Thyroid gland (tissue), 4 donors: ENCODE results near the gene CSNK2A3. TPM values are rescaled to one million over a fixed set of nuclear protein-coding genes. Genes with fewer than 3 reads are reported as not detected.
A peak's percentile ranks its signal among the peaks of the same experiment; 100 is the strongest.

Experiments used
- DNase-seq, 2 donors: peaks; one replicate each; pipeline ENCODE4 v3.0.0-alpha.2; 2019
- H3K27ac ChIP-seq, 3 donors: fragments of 200-600 bp; sonication (generic); 1 replicate in 2 of 3; 2 replicates in 1 of 3; pipeline ENCODE4 v1.5.1; 2016 to 2019; ENCODE audit warnings: mild to moderate bottlenecking in 1 of 3, moderate library complexity in 1 of 3
- H3K27me3 ChIP-seq: fragments of 200-600 bp; sonication (generic); one replicate; pipeline ENCODE4 v1.5.1; 2019
- H3K36me3 ChIP-seq, 2 donors: fragments of 200-600 bp; sonication (generic); one replicate each; pipeline ENCODE4 v1.5.1; 2016 to 2019
- H3K4me1 ChIP-seq, 2 donors: fragments of 200-600 bp; sonication (generic); one replicate each; pipeline ENCODE4 v1.5.1; 2017 to 2019
- H3K4me3 ChIP-seq, 3 donors: fragments of 200-600 bp; sonication (generic); replicated peaks in 1 of 3; 1 replicate in 2 of 3; 2 replicates in 1 of 3; pipeline ENCODE4 v1.5.1; 2016; ENCODE audit warnings: mild to moderate bottlenecking in 1 of 3
- H3K9me3 ChIP-seq: fragments of 200-600 bp; sonication (generic); one replicate; pipeline ENCODE4 v1.5.1; 2017
- CTCF ChIP-seq, 6 experiments: fragments of 200-600 bp in 3 of 6; fragments of 450-650 bp in 3 of 6; sonication (generic) in 3 of 6; IDR thresholded peaks; one replicate each; pipeline ENCODE4 v1.5.1; 2016 to 2019; ENCODE audit warnings: antibody characterized with exemption in 6 of 6, mild to moderate bottlenecking in 2 of 6, inconsistent platforms in 1 of 6, moderate library complexity in 1 of 6
- POLR2A ChIP-seq, 2 donors: fragments of 450-650 bp; IDR thresholded peaks; one replicate each; pipeline ENCODE4 v1.6.1; 2017; ENCODE audit warnings: antibody characterized with exemption in 2 of 2, mild to moderate bottlenecking in 2 of 2, moderate library complexity in 1 of 2
- WGBS, 2 donors: methylation state at CpG; one replicate each; pipeline ENCODE4 v1.1.5; 2017; 5-methylcytosine and 5-hydroxymethylcytosine counted together
- intact Hi-C: fragments of 100-400 bp; cut with DNase I; formaldehyde crosslinking; loops from one replicate; pipeline ENCODE4 v1.15.1; 2023
- total RNA-seq, 4 donors: library from RNA; depleted of rRNA; stranded (reverse); fragments of >200 nt; gene quantifications; one replicate each; pipeline ENCODE4 v1.2.3, GENCODE V29; 2016

The CSNK2A3 gene
- total RNA-seq, 4 donors from 2014 or later = 2.8 to 9.5 (median 3.8) TPM

DNA sequence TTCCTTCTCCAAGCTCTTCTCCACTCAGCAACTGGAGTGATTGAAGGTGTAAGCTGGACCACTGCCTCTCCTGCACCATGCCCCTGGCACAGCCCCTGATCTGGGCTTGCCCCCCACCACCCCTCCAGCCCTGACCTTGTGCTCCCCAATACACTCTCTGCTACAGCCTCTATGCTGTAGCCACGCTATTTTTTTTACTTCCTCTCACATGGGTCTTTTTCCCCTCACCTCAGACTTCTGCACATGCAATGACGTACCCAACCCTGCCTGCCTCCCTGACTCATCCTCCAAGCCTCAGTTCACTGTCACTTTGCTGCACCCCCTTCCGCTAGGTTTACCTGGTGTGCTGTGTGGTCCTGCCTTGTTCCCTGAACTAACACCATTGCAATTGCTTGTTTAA is 9.0 kb downstream of the CSNK2A3 start:
- no peak overlapping the region for H3K27ac ChIP-seq
- H3K36me3 ChIP-seq = no peaks in the 10 kb centered on the region
- H3K9me3 ChIP-seq = no peaks in the 10 kb centered on the region
- TF ChIP-seq POLR2A (IDR thresholded peaks at IDR 0.05) (no peak), CTCF (IDR thresholded peaks at IDR 0.05) (no peak)
- no peak overlapping the region for H3K4me3 ChIP-seq
- WGBS, 2 donors = 74 to 81% methylated on average over 3 of the region's 3 CpGs
- DNase-seq = no peak
- intact Hi-C loops = no loop called here
- H3K4me1 ChIP-seq = peaks cover 8 to 10% of the 10 kb centered on the region in 2 donors
- H3K27me3 ChIP-seq = no peaks in the 10 kb centered on the region

- H3K4me1 ChIP-seq = peaks cover 3 to 5% of the 10 kb centered on the region in 2 donors
- no peak for TF ChIP-seq POLR2A (IDR thresholded peaks at IDR 0.05)
- no peak for TF ChIP-seq CTCF (IDR thresholded peaks at IDR 0.05)
- H3K27ac ChIP-seq = no peak overlapping the region
- no peaks in the 10 kb centered on the region for H3K9me3 ChIP-seq
- DNase-seq = no peak
- intact Hi-C loops = no loop called here
- no peak overlapping the region for H3K4me3 ChIP-seq
- 88 to 100% methylated on average over 1 of the region's 1 CpG for WGBS, 2 donors
- H3K27me3 ChIP-seq = no peaks in the 10 kb centered on the region
- peaks cover 0 to 5% of the 10 kb centered on the region in 2 donors for H3K36me3 ChIP-seq
Measured at GRCh38 chr11:11338304-11338703, 14.7 kb downstream of the CSNK2A3 start.

DNA sequence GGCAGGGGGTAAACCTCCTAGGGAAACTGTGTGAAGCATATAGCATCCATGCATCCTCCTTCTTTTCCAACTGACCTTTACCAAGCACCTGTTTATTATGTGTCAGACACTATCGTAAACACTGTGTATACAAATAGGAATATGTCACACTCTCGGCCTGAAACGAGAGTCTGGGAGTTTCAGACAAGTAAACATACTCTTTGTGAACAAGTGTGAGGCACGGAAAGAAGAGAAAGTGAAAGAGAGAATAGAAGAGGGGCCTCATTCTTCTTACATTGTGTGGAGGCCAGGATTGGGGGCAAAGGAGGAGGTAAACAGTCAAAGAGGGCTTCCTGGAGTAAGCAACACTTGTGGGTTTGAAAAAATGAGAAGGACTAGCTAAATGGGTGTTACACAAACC is 16.4 kb downstream of the CSNK2A3 start:
- intact Hi-C loops = no loop called here
- H3K27ac ChIP-seq = no peak overlapping the region
- no peak for DNase-seq
- no peak overlapping the region for H3K4me3 ChIP-seq
- peaks cover 9 to 14% of the 10 kb centered on the region in 2 donors for H3K36me3 ChIP-seq
- H3K9me3 ChIP-seq = no peaks in the 10 kb centered on the region
- WGBS, 2 donors = 86 to 94% methylated on average over 4 of the region's 4 CpGs
- no peaks in the 10 kb centered on the region for H3K27me3 ChIP-seq
- TF ChIP-seq POLR2A (IDR thresholded peaks at IDR 0.05) = no peak
- no peak for TF ChIP-seq CTCF (IDR thresholded peaks at IDR 0.05)
- H3K4me1 ChIP-seq = peaks cover 3 to 5% of the 10 kb centered on the region in 2 donors

GRCh38 chr11:11335043-11335442 is 18.0 kb downstream of the CSNK2A3 start:
- intact Hi-C loops = no loop called here
- H3K4me1 ChIP-seq = peaks cover 3 to 5% of the 10 kb centered on the region in 2 donors
- H3K27me3 ChIP-seq = no peaks in the 10 kb centered on the region
- no peak overlapping the region for H3K27ac ChIP-seq
- TF ChIP-seq CTCF (IDR thresholded peaks at IDR 0.05) = no peak
- TF ChIP-seq POLR2A (IDR thresholded peaks at IDR 0.05) = no peak
- H3K36me3 ChIP-seq = peaks cover 16 to 27% of the 10 kb centered on the region in 2 donors
- 84 to 90% methylated on average over 2 of the region's 2 CpGs for WGBS, 2 donors
- H3K9me3 ChIP-seq = no peaks in the 10 kb centered on the region
- no peak overlapping the region for H3K4me3 ChIP-seq
- no peak for DNase-seq

GRCh38 chr11:11334607-11335006 is 18.4 kb downstream of the CSNK2A3 start:
- no peak overlapping the region for H3K27ac ChIP-seq
- 46 to 48% methylated on average over 4 of the region's 4 CpGs for WGBS, 2 donors

More at GRCh38 chr11:11334607-11335006, 18.4 kb downstream of the CSNK2A3 start:
- Histone ChIP-seq H3K4me1 (peaks cover 3 to 5% of the 10 kb centered on the region in 2 donors), H3K27me3 (no peaks in the 10 kb centered on the region), H3K36me3 (peaks cover 16 to 27% of the 10 kb centered on the region in 2 donors), H3K9me3 (no peaks in the 10 kb centered on the region), H3K4me3 (no peak overlapping the region)
- intact Hi-C loops = no loop called here
- no peak for TF ChIP-seq POLR2A (IDR thresholded peaks at IDR 0.05)
- DNase-seq = peak; percentile 39 to 42
